AG04449 (cell line): ENCODE data around the gene AQP6.

ENCODE experiments used
- CTCF ChIA-PET: fragments of 350-600 bp; formaldehyde crosslinking; extraction: SDS; loops from one replicate; lab custom pipeline; 2021; ENCODE audit warnings: antibody characterized with exemption; lab: Yijun Ruan, JAX
- POLR2A ChIA-PET: fragments of 400-600, 350-600 bp; formaldehyde crosslinking; extraction: SDS; loops from one replicate; lab custom pipeline; 2020; ENCODE audit warnings: antibody characterized with exemption, inconsistent platforms; lab: Yijun Ruan, JAX
- DNase-seq: peaks from one replicate; pipeline ENCODE4 v3.0.0-alpha.2; 2010; ENCODE audit warnings: low read depth, low spot score
- H3K4me3 ChIP-seq: 2 replicates; pipeline ENCODE4 v1.5.1; 2011; ENCODE audit warnings: low read depth, mild to moderate bottlenecking, control low read depth, low read length
- TF ChIP-seq, protein P1 (sequence below): IDR thresholded peaks from one replicate; pipeline ENCODE4 v1.5.1; 2011; ENCODE audit warnings: mild to moderate bottlenecking, moderate library complexity, low read length, control low read depth, inconsistent platforms; ENCODE audit not compliant: insufficient read depth; ENCODE audit errors: missing control alignments

The AQP6 gene

DNA sequence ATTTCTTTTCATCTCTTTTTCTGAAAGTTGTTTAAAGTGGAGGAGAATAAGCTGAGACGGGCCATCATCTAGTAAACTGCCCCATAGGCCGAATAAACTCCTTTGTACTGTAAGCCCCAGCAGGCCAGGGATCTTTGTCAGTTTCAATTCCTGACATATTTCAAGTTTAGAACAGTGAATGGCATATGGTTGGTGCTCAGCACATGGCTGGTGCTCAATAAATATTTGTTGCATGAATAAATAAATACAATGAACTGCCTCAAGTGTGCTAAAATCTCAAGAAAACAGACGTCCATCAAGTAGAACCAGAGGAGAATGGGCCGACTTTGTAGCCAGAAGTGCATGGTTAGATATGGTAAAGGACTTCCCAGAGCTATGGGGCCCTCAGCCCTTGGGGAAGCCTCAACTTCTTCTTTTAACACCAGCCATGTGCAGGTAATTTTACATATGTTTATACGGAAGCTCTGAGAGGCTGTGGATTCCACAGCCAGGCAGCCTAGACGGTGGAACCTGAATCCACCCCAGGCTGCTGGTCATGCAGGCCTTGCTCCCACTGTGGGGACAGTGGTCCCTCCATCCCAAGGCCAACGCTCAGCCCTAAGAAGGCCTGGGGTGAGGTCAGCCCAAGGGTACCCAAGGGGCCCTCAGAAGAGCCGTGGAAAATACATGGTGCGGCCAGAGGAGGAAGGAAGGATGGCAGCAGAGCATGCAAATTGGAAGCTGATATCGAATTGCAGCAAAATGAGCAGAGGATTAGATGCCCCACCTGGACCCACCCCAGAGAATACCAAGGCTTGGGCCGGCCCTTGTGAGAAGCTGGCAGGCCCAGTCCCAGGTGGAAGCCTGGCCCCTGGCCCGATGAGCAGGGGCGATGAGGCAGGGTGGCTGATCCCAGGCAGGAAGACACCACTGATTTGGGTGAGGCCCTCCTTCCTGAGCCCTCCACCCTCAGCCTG is 30.9 kb upstream of the AQP6 start:
- TF ChIP-seq, protein P1, sequence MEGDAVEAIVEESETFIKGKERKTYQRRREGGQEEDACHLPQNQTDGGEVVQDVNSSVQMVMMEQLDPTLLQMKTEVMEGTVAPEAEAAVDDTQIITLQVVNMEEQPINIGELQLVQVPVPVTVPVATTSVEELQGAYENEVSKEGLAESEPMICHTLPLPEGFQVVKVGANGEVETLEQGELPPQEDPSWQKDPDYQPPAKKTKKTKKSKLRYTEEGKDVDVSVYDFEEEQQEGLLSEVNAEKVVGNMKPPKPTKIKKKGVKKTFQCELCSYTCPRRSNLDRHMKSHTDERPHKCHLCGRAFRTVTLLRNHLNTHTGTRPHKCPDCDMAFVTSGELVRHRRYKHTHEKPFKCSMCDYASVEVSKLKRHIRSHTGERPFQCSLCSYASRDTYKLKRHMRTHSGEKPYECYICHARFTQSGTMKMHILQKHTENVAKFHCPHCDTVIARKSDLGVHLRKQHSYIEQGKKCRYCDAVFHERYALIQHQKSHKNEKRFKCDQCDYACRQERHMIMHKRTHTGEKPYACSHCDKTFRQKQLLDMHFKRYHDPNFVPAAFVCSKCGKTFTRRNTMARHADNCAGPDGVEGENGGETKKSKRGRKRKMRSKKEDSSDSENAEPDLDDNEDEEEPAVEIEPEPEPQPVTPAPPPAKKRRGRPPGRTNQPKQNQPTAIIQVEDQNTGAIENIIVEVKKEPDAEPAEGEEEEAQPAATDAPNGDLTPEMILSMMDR, result no peak
- no peak for DNase-seq
- ChIA-PET POLR2A (no interaction called here), CTCF (interaction anchor here (0.7 to 5.2 kb wide), 10 partner anchors 9 to 179 kb away, joined by 3 to 39 read pairs (median 4); no protein-coding TSS in a partner anchor)
- H3K4me3 ChIP-seq, result no peak overlapping the region

DNA sequence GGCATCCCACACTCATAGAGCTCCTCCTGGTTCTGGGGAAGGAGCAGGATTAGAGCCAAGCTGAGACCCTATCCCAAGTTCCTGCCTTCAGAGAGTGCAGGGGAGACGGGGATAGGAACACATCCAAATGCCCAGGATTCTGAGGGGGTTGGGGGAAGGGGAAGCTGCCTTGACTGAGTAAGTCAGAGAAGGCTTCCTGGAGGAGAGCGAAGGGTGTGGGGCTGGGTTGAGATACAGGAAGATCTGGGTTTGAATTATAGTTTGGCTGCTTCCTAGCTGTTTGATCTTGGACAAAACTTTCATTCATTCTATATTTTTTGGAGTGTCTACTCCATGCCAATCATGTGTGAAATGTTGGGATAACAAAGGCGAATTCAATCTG is 30.2 kb upstream of the AQP6 start:
- POLR2A ChIA-PET, result no interaction called here
- H3K4me3 ChIP-seq, result no peak overlapping the region
- CTCF ChIA-PET, result interaction anchor here (0.7 to 5.2 kb wide), 11 partner anchors 9 to 180 kb away, joined by 3 to 39 read pairs (median 4); no protein-coding TSS in a partner anchor
- DNase-seq, result no peak
- TF ChIP-seq, protein P1, result no peak

DNA sequence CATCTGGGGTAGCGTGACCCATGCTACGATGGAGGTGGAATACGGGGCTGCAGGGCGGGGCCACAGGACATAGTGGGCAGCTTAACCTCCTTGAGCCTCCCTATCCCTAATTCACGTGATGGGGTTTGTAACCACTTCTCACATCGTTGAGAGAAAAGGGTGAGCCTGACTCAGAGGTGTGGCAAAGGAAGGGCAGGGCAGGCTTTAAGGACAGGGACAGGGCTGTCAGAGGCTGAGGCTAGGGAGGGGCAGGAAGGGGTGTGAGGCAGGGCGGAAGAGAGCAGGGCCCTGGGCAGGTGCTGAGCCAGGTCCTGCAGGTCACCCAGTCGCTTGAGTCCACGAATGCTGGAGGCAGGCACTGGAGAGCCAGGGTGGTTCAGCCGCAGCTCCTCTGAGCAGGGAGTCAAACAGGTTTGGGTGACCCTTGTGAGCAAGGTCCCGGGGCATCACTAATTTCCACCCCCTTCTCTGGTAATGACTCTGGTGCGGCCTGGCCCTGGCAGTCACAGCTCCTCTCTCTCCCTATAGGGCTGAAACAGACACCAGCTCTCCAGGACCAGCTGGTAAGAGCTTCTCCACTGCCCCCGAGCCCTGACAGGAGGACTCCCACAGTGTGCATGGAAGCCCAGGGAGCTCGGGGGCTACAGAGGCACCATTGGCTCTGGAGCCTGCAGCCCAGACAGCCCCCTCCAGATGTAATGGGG is 29.7 kb upstream of the AQP6 start:
- no peak for DNase-seq
- CTCF ChIA-PET, result interaction anchor here (0.7 to 5.2 kb wide), 12 partner anchors 10 to 181 kb away, joined by 3 to 39 read pairs (median 4); no protein-coding TSS in a partner anchor
- TF ChIP-seq, protein P1, result no peak
- H3K4me3 ChIP-seq, result no peak overlapping the region
- POLR2A ChIA-PET, result no interaction called here

DNA sequence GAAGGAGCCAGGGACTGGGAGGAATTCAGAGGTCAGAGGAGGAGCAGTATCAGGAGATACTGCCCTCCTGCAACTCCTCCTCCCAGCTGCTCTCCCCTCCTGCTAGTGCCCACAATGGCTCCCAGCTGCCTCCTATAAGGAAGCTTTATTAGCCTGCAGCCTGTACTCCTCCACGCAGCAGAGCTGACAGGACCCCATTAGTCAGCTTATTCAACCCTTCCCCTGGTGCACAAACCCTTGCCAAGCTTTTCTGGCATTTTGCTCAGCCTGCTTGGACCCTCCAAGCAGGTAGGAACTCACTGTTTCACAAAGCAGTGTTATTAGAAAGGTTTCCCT is 29.2 kb upstream of the AQP6 start:
- no peak for DNase-seq
- ChIA-PET POLR2A (no interaction called here), CTCF (interaction anchor here (0.8 to 5.2 kb wide), 8 partner anchors 9 to 162 kb away, joined by 3 to 39 read pairs (median 5); no protein-coding TSS in a partner anchor)
- TF ChIP-seq, protein P1, result no peak
- H3K4me3 ChIP-seq, result no peak overlapping the region

DNA sequence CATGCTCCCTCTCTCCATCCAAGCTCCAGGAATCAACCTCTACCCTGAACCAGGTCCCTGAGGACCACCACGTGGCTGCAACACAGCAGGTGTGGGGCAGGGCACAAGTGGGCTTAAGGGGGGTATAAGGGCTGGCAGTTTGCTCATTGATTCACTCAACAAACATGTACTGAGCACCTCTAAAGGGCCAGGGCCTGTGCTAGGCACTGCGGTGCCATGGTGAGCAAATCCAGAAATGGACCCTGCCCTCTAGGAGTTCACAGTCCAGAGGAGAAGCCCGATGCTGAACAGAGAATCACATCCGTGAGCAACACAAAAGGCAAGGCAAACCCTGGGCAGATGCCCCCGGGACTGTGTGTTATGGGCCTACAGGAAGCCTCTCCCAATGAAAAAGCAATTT is 28.7 kb upstream of the AQP6 start:
- DNase-seq, result no peak
- ChIA-PET POLR2A (no interaction called here), CTCF (interaction anchor here (0.8 to 5.2 kb wide), 5 partner anchors 9 to 163 kb away, joined by 3 to 39 read pairs (median 6); no protein-coding TSS in a partner anchor)
- TF ChIP-seq, protein P1, result no peak
- no peak overlapping the region for H3K4me3 ChIP-seq
